D341Med (cell line): ENCODE data around the gene SHB.

Experiments
- DNase-seq: peaks from one replicate; pipeline ENCODE4 v3.0.0; 2012; ENCODE audit warnings: low spot score

The SHB gene

DNA sequence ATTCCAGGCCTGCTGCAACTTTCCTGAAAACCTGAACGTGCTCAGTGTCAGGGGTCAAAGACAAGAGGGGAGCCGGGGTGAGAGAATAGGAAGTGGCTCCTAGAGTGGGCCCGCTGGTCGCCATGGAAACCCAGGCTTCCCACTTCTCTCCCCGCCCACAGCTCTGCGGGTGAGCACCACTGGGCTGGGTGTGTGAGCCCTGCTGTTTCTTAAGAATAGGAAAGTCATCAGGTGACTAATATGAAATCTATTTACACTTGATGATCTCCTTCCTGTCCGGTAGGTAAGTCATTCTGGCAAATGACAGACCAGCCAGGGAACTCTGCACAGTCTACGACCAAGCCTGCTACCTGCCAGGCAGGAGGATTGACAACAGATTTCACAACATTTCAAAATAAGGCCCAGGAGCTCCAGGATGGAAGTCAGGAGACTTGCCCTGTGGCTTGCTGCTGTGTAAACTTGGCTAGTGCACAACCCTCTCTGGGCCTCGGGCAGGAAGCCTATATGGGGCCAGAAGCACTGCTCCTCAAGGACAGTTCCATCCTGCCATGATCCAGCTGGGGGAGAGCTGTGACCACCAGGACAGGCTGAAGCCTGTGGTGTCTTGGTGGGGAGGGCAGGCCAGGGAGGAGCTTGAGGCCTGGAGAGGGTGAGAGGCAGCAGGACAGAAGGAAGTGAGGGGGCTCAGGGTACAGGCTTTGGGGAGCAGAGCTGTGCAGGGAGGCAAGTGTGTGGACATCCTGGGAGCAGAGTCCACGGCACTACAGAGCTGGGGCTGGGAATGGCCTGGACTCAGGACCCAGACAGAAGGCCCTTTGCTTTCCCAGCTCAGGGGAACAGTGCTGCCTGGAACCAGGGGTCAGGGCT, 60.6 kb downstream of the SHB start:
- no peak for DNase-seq

DNA sequence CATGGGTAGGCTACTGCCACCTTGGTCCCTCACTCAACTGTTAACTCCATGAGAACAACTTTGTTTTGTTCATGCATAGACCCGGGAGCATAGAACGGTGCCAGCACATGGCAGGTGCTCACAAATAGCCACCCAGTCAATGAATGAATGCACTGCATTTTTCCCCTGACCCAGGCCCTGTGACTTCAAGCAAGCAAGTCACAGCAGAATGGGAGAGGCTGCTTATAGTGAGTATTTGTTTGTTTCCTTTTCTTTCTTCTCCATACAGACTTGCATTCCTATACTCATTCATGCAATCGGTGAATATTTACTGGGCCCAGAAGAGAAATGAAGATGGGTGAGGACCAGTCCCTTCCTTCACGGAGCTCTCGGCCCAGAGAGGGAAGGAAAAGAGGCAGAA, 62.0 kb downstream of the SHB start:
- DNase-seq, result no peak

DNA sequence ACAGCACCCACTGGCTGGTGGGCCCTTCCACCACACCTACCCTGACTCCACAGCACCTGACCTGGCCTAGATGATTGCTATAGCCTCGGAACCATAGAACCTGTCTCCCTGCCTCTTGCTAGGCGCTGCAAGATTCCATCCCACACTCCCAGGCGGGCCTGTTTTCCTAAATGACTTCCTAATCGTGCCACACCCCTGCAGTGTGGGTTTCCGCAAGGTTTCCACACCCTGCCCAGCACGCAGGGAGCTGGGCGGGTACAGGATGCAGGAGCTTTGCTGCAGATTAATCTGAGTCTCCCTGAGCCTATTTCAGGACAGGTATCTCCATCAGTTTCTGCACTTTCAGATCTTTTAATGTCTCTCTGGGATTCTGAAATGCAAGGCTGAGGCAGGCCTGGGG, 62.9 kb downstream of the SHB start:
- DNase-seq, result no peak

DNA sequence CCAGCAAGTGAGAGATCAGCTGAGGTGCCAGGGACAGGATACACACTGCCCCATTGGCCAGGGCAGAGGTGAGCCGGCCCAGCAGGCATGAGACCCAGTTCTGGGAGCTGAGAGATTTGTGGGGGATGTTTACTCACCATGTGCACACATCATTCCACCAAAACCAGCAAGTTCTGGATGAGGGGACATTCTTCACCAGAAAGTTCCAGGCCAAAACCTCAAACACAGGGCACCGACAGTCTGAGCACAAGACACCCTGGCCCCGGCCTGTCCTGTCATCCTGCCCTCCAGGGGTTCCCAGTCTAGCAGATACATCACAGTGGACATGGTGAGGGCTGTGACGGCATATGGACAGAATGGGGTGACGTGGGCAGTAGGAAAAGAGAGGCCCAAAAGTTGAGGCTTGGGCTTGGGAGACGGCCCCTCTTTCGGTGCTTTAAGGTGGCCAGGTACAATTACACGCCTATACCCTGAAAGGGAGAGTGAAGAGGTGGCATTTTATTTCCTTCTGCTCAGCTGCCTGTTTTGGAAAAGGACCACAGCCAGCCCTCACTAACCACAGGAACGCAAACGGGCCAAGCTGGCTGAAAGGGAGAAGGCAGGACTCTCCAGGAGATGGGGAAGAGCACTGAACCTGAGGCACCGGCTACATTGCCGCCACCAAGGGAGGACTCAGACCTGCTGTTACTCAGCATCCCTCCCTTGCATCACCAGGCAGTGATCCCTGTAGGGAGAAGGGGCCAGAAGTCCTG, 64.0 kb downstream of the SHB start:
- no peak for DNase-seq

DNA sequence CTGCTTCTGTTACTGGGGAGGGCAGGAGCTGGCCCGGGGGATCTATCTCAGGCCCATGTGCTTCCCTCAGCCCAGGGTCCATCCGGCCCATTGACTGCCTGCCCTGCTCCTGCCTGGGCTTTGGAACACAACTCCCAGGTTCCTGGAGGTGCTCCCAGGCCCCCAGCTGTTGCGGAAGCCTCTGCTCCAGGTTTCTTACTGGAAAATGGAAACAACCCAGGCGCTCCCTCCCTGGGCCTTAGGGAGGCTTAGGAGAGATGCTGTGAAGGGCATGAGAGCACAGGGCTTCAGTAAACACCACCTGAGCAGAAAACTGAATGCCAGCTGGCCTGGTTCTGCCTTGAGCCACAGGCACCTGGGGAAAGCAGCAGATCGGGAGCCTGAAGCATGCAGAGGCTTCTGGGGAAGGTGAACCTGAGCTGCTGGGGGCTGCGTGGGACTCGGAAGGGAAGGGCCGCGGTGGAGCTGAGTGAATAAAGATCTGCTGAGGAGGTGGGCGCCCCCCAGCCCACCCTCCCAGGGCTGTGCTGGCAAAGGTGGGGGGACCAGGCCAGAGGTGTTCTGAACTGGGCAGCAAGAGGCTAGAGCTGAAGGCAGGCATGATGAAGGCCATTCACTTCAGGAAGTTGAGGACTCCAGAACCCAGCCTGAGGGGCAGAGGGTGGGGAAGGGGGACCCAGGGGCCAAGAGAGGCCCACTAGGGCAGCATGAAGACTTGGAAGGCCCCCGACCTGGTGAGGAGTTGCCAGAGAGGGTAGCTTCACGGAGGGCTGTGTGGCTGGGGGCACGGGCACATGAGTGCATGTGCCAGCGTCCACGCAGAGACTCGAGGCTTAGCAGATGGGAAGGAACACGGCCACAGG, 64.8 kb downstream of the SHB start:
- DNase-seq, result no peak

DNA sequence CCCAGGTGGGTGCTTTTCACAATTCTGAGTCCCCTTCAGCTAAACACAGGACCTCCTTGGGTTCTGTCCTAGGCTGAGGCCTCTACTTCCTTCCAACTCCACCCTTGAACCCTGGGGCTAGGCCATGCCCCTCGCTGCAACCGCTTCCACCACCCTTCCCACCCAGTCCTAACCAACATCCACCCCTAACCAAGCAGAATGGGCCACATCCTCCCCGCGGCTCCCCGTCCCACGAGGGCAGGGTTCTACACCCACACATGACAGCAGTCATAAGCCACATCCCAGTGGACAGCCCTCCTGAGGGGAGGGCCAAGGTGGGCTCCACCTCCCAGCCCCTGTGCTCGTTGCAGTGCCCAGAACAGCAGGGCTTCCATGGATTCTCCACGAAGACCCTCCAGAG, 65.8 kb downstream of the SHB start:
- no peak for DNase-seq

DNA sequence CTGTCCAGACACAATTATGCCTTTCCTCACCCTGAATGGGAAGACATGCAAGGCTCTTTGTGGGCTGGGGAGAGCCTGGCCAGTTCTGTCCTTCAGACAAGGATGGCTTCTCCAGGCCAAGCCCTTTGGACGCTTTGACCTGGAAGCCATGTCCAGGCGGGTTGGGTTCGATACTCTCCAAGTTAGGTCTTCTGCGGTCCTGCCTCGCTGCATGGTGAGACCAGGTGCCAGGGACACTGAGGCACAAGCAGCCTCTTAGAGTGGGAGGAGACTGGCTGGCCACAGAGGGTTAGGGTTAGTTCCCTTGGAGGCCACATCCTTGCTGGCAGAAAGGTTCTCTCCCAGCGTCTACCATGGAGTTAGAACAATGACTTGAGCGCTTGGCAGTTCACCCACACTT, 67.6 kb downstream of the SHB start:
- DNase-seq, result no peak

DNA sequence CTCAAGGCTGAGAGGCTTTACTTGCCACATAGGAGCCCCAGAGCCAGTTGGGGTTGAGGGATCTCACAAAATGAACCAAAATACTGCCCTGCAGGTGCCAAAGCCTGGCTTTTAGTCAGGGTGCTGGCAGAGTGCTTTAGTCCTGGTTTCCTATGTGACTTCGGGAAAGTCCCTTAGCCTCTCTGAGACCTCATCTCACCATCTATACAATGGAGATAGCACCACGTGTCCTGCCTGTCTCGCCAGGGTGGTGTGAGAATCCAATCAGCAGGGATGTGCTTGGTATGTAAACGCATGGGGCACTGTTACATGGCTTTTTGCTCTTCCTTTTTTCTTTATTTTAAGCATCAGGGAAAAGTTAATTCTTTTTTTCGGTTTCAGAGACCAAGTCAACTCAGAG, 68.3 kb downstream of the SHB start:
- DNase-seq, result no peak

DNA sequence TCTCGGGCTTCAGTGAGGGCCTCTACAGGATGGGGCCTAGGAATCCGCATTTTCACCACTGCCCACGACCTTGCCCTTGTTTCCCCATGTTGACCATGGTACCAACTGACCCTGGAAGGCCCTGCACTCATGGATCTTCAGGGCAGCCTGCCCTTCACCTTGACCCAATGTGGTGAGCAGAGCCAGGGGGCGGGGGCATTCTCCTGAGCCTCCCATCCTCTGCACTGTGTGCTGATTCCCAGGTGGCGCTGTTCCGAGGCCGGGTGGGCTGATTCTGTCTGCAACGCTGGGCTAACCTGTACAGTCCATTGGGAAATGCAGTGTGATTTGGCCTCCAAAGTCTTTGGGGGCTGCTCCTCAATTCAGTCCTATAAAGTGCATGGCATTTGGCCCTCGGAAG, 68.7 kb downstream of the SHB start:
- no peak for DNase-seq

DNA sequence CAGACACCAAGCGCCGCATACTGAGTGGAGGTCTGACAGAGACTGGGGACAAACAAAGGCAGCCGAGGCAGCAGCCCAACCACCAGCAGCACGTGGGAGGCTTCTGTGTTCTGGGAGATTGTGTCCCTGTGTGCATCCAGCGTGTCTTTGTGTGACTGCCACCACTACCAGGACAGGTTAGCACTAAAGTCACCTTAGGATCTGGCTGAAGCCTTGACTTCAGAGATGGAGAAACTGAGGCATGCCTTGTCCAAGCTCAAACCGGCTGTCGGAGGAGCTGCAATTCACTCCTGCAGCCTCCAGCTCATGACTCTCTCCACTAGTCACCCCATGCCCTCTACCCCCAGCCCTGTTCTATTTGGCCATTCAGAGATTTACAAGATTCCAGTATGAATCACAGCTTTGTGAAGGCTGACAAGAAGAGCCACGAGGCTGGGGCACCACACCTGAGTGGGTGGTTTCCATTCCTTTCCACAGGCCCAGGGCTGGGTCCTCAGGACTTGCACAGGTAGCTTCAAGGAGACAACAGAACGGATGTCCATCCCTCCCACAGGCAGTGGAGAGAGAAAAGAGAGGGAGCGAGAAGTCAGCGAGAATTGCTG, 69.3 kb downstream of the SHB start:
- no peak for DNase-seq

DNA sequence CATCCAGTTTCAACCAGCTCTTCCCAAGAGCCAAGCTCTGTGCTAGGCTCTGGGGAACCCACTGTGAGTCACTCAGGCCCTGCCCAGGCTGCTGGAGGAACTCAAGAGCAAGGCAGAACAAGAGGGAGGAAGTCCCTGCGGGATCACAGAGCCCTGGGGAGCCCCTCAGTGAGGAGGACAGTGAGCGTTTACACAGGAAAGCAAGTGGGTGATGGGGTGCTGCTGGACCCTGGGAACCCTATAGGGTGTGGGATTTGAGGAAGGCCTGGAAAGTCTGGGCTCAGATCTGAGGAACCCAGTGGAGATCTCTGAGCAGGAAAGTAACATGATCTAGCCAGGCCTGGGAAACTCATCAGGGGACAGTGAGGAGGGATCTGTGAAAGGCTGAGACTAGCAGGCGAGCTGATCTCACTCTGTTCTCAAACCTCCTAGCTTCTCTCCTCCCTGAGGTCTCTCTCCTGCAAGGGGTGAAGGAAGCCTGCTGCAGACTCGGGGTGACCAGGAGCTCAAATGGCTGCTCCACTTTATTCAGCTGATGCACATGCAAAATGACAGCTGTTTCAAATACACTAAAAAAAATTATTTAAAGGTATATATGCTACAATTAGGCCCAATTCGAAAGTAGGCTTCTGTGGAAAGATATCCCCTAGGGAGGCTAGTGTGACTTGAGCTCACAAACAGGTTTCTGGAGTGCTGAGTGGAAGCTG, 70.0 kb downstream of the SHB start:
- no peak for DNase-seq

DNA sequence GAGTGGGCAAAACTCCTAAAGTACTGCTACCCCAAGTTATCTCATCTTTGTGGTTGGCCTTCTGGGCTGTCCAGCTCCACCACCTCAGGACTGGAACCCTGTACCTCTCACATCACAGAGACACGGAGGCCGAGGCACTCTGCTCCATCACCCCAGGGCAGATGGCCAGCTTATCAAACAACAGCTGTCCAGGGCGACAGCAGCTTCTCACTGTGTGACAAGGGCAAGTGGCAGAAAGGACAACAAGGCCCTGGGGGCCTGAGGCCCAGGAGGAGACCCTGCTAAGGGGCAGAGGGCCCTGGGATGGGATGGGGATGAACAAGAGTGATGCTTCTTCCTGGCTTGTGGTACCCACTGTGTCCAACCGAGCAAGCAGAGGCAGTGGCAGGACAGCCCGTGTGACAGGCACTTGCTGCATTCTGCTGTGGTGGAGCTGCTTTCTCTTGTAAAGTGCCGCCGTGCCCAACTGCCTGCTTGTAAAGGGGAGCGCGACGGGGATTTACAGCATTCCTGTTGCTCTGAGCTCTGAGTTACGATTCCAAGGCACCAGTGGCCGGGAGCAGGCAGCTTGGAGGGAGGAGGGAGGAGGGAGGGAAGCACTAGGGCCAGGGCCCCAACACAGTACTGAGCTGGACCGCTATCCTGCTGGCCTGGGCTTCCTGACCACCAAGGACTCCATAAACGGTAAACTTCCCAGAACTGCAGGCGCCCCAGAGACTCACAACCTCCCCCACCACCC, 71.2 kb downstream of the SHB start:
- DNase-seq, result no peak

DNA sequence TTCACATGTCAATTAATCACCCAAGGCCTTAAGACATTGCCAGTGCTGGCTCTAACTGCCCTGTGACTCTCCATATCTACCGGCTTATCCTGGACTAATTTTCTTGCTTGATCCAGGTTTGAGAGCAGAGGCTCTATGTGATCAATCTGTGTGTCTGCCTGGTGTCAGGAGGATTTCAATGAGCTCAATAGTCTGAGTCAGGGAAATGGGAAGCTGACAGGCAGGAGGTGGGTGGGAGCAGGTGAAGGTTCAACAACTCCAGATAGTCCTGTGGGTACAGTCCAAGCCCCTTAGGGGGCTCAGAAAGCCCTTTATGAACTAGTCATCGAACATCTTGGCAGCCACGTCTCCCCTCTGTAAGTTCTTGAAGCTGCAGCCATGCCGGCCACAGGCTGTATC, 72.2 kb downstream of the SHB start:
- no peak for DNase-seq

DNA sequence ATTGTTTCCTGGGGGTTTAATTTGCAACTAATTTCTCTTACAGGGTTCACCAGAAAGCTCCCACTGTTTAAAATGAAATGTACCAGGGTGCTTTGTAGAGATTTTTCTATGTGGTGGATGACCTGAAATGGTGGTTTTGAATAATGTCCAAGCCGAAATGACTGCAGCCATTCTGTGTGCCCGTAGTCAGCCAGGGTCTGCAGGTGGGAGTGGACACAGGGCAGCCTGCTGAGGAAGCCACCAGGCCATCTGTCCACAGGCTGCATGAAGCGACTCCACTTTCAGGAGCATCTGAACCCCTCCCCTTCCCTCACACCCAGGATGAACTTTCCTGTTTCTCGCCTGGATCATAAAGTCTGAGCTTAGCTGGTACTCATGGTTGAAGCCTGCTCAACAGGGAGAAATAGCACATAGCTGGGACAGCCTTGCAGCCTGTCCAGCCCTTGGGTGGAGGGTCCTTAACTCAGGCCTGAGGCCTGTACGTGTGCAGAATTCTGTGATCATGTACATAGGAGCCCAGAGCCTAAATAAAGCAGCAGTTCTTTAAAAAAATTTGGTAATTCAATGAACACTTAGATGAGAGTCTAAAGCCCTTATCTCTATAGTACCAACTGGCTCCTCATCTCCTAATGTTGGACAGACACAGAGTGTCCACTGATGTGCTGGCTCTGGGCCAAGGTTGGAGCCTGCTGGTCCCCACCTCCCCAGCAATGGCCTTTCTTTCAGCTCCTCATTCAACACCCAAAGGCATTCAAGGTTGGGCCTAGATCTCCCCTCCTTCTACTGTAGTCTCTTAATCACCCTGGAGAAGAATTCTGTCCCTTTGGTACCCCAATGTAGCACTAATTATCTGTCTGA, 72.8 kb downstream of the SHB start:
- DNase-seq, result no peak

DNA sequence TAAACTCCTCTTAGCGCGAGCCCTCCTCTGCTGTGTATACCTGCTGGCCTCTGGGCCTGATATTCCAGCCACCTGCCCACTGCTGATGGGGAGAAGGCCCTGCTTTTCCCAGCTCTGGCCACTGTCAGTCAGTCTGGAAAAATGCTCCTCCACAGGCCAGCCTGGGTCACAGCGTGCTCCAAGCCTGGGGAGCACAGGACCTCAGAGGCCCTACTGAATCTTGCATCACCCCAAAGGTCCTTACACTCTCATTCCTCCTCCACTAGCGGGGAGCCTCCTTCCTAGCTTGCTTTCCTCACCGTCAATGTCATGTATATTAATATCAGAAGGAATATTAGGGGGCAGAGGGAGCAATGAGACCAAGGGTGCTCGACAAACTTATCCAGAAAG, 73.7 kb downstream of the SHB start:
- peak; percentile 43 for DNase-seq

DNA sequence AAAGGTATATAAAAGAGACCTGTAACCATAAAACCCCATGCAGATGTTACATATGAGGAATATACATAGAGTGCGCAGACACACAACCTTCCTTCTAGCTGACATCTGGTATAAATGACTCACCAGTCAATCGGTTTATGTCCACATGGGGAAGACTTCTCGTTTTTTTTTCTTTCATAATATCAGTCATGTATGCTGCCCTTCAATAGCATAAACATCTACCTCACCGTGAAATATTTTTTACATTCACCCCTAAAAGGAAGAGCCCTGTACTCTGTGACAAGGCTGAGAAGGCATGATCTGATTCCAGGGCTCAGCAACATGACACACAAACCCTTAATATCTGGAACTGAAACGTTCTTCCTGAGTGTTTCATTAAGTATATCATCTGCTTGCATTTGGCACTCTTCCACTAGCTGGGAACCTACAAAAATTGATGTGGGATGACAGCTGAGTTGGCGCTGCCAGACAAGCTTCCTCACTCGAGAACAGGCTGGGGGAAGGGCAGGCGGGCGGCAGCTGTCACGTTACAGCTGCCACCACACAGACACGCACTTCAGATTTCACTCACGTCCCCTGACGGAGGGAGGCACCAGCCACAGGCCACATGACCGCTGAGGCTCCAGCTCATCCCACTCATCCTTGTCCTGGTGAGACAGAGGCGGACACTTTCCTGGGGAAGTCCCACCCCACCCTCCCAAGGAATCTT, 74.2 kb downstream of the SHB start:
- peak; percentile 78 for DNase-seq

DNA sequence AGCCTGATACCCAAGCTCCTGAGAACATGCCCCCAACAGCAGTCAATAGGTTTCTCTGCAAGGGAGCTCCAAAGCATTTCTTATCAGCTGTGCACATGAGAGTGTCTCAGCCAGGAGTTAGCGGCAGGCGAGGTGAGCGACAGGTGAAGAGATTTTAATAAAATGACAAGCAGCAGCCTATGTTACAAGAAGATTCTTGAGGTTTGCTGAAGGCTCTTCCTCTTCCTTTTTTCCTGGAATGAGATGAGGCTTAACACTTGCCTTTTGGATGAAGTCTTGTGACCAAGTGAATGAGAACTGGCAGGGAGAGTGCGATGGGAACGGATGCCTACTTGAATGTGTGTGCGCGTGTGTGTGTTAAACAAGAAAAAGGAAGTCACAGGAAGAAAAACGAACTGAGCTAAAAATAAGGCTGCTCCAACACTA, 76.1 kb downstream of the SHB start:
- no peak for DNase-seq

DNA sequence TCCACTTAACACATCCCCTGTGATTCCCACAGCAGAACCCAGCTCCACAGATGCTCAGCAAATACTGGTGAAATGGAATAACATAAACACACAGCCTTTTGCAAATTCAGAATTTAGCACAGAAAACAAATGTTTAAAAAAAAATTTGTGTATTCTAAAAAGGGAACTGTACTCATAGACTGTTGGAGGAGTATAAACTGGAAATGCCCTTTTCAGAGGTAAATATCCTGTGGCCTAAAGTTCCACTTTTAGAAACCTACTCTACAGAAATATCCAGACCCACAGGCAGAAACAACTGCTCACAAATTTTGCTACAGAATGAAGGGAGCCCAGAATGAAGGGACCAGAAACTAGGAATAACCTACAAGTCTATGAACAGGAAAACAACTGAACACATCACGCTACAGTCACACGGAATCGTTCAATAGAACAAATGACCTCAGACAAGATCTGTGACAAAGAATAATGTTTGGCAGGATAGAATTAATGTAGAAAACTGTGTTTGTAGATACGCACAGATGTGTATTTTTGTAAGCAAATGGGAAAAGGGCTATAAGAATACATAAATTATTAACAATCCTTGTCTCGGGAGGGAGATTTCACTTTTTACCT, 78.5 kb downstream of the SHB start:
- no peak for DNase-seq

DNA sequence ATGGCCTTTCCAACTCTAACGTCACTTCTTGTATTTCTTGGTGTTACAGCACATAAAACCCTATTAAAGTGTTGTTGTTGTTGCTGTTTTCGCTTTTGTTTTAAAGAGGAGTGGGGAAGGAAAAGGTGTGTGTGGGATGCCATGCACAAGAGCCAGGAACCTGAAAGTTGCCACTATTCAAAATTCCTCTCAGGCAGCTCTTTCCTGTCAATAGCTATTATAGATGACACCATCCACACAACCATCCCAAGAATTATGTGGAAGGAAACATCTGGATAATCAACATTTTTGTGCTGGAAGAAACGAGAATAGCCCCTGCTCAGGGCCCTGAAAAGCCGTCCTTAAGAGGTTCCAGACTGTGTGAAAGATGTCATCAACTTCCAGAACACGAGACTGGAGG, 79.3 kb downstream of the SHB start:
- DNase-seq, result no peak
